Limb (tissue), 2 donors: ENCODE measurements around the gene ARHGAP15.
A peak's percentile ranks its signal among the peaks of the same experiment; 100 is the strongest.

Experiments
- DNase-seq, 2 donors: peaks; one replicate each; pipeline ENCODE4 v3.0.0-alpha.2; 2016; ENCODE audit errors: extremely low spot score in 2 of 2

Gene ARHGAP15

DNA sequence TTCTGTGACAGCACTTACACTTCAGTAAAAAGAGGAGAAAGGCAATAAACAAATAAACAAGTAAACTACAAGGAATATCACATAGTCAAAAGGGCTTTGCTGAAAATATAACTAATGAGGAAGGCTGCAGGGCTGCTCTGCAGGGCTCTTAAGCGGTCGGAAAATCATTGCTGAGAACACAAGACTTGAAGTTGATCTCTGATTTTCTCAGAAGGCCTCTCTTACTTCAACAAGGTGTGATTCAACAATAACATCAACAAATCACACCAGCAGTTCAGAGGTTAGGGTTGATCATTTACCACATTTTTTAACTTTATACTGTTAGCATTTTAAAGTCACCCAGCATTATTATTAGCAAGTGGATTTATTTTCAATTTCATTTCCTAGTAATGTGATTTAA lies 215.6 kb downstream of the ARHGAP15 start:
- DNase-seq: no peak

DNA sequence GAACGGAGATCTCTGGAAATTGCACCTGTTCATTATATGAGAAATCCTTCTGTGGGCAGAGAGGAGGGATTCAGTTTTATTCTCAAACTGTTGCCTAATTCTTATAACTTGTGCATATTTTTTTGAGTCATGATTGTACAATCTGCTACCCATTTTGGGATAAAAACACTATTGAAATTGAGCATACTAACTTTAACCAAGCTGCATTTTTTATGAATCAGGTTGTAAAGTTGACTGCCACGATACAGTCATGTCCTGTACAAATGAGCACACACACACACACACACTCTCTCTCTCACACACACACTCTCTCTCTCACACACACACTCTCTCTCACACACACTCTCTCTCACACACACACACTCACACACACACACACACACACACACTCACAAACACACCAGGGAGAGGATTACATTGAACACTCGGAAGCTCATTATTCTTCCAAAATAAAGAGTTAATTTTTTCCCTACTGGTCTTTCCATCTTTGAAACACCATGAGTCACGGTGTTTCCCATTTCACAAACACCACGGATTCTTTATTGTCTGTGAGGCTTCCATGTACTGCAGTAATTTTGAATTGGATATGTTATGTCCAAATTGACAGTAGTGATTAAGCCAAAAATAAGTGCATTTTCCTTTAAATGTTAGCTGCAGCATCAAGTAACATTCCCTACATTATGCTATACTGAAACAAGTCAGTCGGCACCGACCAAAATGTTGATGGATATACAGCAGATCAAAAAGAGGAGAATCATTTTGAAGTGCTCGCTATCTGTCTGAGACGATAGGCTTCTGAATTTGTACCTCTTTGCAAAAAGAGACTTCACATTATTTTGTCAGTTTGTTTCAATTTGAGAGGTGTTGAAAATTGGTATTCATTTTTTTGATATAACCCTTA lies 216.9 kb downstream of the ARHGAP15 start:
- DNase-seq: no peak

DNA sequence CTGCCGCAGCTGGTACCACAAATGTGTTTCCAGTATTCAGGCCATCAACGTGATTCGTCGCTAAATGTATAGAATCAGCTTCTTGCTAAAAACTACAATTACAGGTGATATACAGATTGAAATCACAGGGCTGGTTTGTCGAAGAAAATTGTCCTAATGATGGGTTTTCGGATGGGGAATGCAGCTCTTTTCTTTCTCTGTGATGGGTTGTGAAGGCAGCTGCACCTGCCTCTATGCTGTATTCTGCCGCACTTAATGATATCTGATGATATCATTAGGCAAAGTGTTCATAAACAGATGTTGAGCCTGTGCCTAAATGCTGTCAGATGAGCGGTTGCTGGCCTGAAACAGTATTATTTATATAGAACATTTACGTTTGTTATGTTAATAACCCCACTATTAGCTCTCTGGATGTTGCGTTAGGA lies 218.1 kb downstream of the ARHGAP15 start:
- DNase-seq: no peak

DNA sequence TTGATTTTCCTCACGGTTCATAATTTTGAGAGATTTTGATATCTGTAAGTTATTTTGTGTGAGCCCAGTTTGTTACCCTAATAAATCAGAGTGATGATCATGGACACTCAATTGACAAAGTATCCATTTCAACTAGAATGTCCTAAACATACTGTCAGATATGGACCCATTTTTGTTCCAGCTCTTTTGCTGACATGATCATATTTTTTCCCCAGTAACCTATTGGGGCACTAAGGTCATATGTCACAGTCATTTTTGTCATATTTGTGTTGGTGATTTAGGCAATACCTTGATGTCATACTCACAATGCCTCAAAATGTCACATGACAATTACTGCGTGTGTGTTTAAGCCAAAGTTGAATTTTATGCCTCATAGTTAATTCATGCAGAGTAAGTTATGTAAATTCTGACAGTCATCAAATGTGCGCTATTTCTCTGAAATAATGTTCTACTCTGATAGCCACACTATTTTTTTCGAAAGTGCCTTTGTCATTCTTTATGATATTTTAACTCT lies 218.7 kb downstream of the ARHGAP15 start:
- DNase-seq: no peak

DNA sequence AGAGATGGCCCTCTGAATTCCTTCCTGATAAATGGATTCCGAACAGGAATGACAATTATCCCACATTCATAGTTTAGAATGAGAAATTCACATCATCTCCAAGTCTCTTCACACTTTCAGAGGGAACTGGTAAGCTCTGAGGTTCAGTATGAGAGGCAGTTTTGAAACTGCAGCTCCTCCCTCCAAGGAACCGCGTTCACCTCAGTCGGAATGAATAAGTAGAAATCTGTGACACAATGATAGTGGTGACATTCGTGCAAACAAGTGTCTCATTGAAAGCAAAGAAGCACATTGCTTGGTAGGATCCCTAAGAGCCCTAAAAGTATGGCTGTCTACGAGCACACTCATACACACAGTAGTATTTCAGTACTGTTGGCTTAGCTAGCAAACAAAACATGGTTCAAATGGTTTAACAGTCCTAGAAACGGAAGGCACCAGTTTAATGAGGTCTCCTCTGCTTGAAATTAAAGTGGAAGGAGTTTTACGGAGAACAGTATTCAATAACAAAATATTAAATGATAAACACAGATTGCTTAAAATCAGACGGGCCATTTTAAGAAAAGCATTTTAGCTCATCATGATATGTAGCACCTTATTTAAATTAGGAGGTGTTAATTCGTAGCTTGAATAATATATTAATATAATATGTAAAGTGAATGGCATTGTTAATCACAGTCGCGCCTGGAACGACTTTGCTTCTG lies 225.0 kb downstream of the ARHGAP15 start:
- DNase-seq: no peak

DNA sequence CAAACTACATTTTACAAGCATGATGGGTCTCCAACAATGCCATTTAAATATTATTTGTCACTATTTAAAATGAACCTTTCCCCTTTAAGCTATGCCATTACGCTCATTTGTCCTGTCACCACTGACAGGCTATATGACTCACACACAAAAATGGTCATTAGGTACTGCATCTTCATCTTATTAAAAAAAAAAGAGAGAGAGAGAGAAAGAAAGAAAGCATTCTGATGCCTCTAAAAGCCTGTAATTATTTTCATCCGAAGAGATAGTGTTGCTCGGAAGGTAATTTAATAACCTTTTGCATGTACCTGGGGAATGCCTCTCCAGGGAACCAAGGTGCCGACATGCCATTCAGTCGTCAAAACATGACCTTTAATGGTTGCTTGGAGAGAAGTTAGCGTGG lies 226.7 kb downstream of the ARHGAP15 start:
- peak in 1 of 2 donors; percentile 25 for DNase-seq

DNA sequence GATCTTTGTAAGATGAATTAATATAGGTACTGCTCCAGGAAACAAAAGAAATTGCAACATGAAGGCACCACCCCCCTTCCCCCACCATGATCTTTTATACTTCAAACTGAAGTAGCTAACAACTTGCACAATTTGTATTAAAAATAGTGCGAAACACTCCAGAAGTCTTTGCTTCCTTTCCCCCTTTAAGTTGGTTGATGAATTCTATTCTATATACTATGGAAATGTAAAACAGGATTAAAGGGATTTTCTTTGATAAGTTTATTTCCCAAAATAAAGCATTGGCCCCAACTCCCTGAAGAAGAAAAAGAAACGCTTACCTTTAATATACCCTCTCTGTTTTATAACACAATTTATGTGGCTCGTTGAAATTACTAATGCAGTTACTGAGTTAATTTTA lies 227.1 kb downstream of the ARHGAP15 start:
- DNase-seq: no peak

DNA sequence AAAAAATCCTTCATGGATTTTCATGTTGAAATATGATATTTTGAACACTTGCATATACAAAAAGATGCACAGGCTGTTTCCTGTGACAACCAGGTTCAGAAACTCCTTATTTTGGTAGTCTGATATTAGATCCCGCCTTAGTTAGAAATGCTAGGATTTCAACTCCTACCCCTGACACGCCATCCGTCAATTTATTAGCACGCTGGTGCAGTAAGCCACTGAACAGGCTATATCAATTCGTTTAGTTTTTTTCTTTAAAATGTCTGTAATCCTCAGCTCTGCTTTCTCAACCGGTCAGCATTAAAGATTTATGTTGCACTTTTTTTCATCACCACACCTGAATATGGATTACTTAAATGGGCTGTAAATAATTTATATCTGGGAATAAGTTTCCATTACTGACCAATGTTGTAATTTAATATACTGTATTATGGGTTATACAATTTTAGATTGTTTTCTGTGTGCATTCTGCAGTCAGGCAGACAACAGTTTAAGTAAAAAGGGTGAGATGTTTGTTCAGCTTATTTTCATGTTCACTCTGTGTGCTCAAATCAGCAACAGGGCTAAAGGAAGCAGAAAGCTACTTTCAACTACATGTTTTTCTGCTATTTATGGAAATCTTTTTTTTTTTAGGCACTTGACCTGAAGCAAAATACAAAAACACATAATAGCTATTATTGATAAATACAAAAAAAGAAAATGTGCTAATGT lies 227.7 kb downstream of the ARHGAP15 start:
- no peak for DNase-seq

DNA sequence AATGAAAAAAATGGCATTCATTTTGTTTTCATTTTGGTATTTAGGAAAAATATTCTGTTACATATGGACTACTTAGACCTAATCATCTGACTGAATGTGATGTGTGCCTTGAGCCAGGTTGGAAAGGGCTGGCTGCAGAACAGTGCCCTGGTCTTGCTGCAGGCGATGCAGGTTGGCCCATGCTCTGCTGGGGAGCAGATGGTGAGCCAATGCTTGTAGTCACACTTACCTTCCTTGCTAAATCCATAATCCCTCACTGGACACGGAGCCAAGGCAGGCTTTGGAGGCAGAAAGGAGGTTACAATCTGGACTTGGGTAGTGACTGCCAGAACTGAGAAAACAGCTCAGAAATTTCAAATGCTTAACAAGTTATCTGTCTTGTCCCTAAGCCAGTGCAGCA lies 228.7 kb downstream of the ARHGAP15 start:
- DNase-seq: peak in 1 of 2 donors; percentile 27

DNA sequence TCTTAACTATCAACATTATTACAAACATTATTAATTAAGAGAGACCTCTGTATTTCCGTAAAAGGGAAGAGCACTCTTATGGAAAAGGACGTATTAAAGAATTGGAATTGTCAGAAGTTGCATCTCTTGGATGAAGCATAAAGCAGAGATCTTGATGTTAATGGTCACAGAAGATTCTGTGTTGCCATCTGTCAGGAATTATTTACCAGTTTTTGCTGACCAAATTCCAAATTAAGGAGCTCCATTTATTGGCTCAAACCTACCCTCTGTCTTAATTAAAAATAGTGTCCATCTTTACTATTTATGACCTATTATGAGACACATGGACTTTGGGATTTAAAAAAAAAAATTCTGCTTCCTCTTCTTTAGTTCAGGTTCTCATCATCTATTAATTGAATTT lies 232.1 kb downstream of the ARHGAP15 start:
- no peak for DNase-seq

DNA sequence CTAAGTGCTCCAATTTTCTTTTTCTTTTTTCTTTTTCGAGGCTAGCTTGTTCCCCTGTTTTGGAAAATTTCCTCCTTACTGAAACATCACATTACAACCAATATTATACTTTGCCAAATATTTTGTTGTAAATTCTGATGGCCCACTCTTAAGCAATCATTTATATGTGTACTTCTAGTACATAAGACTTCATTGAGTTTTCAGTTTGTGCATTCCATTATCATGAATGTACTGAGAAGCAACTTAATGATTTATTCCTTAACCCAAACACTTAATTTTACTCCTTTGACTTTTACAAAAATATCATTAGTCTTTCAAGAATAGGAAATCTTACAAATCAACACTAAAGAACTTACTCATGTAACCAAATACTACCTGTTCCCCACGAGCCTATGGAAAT lies 242.4 kb downstream of the ARHGAP15 start:
- DNase-seq: no peak

DNA sequence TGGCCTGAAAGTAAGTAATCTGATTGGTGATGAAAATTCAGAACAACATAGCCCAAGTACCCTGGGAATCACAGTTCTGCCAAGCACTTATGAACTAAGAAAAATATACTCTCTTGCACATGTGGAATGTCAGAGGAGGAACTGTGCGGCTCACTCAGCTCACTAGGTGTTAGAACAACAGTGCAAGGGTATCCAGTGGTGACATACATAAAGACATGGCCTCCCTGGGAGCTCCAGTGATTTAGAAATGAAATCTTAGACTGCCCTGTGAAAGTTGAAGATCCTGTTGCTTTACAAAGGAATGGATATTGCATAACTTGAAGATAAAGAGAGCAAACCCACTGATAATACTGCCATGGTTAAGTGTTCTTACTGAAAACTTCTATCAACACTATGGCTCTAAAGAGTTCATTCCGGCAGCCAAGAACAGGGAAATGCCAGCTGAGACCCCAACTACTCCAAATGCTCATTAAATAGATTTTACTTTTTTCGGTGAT lies 246.2 kb downstream of the ARHGAP15 start:
- no peak for DNase-seq

DNA sequence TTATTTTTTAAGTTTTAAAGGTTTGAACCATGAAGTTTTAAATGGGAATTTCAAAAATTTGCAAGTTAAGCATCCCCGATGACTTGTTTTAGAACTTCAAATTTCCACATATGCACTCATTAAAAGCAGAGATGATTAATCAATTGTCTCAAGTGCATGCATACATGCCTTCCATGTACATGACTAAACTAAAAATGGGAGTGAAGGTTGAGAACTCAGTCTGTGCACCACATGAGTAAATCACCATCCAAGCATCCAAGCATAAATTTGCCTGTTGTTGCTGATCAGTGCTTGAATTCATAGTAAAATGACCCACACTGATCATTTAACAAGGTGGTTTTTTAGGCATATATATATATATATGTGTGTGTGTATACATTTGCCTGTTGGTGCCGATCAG lies 249.8 kb downstream of the ARHGAP15 start:
- no peak for DNase-seq

DNA sequence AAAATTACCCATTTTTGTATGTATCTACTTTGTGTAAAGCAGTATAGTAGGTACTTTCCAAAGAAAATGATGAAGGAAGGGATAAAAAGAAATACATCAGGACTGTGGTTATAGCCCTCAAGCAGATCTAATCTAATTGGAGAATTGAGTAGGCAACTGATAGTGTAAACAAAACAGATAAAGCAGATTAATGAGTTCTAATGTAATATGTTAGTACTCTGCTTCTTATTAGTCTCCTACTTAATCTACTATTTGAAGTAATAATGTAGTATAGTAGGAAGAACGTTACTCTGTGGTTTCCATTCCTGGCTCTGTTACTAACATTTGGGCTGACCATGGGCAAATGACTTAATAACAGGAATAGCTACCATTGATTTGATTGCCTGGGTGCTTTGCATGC lies 250.7 kb downstream of the ARHGAP15 start:
- no peak for DNase-seq

DNA sequence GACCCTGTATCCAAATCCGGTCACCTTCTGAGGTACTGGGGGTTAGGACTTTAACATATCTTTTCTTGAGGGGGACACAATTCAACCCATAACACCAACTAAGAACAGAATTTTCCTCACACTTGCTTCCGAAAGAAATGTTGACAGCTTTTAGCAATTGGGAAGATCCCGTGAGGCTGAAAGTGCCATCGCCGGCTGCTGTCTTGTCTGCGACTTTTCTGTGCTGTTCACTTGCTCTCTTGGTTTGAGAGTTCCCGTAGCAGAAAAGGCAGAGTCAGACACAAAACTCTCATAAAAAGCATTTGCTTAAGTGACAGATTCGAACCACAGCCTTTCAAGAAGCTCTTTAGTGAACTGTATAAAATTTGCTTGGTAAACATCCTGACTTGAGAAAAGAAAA lies 253.4 kb downstream of the ARHGAP15 start:
- no peak for DNase-seq

DNA sequence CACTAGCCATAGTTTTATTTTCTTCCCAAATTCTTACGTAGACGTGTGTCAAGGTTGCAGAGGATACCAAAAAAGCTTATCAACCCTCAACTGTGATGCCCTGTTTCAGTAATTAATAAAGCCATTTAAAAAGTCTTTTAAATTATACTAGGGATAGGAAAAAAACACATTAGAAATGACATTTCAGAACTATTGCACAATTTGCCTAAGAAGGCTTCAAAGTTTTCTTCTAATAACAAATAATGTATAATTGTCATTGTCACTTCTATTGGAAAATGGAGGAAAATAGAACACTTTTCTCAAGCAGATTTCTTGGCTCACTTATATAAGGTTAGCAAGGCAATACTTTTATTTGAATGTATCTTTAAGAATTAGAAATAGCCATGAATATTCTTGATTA lies 253.8 kb downstream of the ARHGAP15 start:
- no peak for DNase-seq

DNA sequence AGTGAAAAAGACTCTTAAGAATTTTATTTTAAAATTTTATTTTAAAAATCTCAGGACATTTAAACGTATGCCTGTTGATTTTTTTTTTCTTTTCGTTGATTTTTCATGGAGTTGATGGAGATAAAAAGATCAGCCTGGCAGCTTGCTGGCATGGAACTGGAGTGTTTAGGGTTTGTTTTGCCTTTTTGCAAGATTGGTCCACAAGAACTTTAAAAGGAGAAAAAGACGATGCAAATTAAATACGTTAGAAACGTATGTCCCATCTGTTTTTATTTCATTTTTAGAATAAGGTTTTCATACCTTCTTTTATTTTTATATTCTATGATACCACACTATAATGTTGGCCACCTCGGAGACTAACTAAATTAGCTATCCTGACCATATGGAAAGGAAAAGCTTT lies 254.9 kb downstream of the ARHGAP15 start:
- no peak for DNase-seq

DNA sequence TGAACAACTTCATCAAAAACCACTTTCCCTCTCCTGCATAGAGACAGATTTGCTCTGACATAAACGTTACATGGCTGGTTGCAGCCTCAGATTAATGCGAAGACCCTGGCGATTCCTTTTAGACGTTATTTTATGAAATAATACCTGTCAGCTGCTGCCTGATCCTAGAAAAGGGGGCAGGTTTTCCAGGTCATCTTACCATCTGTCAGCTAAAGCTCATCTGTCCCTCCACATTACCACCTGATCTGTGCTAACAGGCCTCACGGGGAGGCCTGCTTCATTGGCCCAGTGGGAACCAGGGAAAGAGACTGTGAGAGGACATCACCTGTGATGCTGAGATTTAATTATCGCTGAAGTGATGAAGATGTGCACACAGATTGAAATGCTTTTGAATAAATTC lies 261.0 kb downstream of the ARHGAP15 start:
- DNase-seq: no peak

DNA sequence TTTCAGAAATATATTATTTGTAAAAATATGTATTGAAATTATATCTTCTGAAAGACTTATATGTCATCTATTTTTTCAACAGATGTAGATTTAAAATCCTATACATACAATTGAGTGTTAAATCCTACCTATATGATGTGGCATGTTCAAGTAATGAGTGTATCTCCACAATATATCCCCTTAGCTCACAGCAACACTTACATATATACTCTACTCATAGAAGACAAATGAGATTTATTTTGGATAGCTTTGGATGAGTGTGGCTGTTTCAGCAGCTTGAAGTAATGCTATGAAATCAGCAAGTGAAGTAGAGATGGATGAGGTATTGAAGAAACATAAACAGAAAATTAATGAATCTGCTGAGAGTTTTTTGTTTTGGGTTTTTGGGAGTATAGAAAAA lies 263.1 kb downstream of the ARHGAP15 start:
- DNase-seq: no peak

DNA sequence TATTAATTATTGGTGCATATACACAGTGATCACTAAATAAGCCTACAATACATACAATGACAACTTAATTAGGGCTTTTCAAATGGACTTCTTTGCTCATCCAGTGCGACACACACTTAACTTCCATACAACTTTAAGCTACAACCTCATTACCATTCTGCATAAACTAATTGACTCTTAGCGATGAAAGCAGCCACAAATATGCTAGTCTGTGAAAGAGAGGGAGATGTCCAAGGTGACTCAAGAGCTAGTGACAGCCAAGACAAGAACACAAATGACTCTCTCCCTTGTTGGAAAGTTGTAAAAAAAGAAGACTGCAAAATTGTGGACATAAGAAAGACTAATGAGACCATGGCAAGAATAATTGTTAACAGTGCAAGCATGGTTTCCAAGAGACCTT lies 264.8 kb downstream of the ARHGAP15 start:
- DNase-seq: no peak

DNA sequence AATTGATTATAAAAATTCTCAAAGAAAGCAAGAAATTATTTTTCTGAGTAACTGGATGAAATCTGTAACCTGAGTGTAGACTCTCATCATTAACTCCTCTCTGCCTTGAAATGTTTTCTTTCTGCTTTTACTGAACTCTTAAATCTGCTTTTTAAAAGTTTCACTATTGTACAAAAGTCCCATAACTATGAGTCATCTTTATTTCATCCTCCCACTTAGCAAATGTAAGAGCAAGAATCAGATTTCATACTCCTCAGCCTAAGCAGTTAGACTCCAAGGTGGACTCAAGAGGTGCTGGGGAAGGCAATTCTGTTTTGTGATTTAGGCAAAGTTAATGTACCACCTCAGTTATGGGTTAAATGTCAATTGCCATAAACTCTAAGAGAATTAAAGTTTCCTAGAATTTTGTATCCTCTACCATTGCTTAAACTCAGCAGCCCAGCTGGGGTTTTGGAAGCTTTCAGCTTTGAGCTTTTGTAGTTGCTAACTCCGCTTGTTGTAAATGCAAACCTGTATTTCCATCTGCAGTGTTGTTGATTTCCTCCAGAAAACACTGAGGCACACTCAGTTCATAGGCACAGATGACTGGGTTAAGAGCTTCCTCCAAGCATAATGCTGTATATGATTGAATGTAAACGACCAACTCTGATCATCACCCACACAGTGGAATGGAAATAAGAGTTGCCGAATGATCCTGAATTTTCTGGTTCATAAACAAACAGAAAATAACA lies 268.8 kb downstream of the ARHGAP15 start:
- no peak for DNase-seq
